GM21367 (cell line): ENCODE results near the gene LPAR6.
A peak's percentile ranks its signal among the peaks of the same experiment; 100 is the strongest.
"Not testable (repeated sequence)": the region's sequence is repeated elsewhere in the genome, so short reads cannot be mapped to it uniquely, and the experiment has no call there.

Source experiments
- ATAC-seq: cut with Tn5 transposase; IDR thresholded peaks from one replicate; pipeline ENCODE4 v1.9.1; 2021; ENCODE audit not compliant: unreplicated experiment

LPAR6 gene, protein sequence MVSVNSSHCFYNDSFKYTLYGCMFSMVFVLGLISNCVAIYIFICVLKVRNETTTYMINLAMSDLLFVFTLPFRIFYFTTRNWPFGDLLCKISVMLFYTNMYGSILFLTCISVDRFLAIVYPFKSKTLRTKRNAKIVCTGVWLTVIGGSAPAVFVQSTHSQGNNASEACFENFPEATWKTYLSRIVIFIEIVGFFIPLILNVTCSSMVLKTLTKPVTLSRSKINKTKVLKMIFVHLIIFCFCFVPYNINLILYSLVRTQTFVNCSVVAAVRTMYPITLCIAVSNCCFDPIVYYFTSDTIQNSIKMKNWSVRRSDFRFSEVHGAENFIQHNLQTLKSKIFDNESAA

DNA sequence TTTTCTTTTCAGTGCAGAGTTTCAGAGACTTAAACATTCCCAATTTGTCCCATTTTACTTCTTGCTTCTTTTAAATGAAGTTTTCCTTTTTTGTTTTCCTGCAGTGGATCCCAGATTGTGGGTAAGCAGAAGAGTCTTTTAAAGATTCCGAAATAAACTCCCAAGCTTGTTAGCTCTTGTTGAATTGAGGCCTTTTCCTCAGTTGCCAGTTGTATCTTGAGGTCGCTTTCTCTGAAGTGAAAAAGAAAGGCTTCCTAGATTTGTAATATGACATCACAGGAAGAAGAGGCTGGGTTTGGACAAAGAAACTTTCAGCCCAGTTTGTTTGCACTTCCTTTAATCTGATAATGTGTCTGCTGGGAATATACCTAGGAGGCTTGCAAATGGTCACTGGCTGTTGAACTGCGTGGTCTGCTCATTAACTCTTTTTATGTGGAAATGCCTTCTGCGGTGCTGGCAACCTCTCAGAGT, at the start of gene LPAR6:
Gene LPAR6, minus strand, starts transcription at position 233 of the 471 bp plus-strand sequence. CDS start 690 bp downstream, outside the sequence.
- no peak for ATAC-seq

DNA sequence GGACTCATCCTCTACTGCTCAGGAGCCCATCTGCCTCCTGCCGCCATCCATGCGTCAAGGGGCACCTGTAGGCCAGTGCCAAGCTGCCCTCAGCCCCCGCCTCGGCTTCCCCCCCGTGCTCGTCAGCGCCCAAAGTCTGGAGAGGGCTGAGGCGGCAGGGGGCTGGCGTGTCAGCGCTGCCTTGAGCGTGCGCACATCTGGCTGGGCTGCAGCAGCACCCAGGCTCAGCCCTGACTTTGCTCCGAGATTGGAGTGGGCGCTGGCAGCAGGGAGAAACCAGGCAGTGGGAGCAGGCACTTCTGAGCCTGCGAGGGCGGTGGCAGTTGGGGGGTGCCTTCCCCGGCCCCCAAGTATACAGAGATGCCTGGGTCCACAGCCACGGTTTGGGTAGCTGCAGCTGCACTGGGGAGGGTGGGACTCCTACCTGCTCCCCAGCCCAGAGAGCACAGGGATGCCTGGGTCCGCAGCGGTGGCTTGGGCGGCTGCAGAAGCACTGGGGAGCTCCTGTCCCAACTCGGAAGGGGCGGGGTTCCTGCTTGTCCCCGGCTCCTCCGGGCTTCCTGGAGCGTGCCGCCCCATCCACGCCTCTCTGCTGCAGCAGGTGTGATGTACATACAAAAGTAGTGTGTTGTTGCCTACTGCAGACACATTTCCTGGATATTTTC, 44.8 kb upstream of the LPAR6 start:
- ATAC-seq: no peak

DNA sequence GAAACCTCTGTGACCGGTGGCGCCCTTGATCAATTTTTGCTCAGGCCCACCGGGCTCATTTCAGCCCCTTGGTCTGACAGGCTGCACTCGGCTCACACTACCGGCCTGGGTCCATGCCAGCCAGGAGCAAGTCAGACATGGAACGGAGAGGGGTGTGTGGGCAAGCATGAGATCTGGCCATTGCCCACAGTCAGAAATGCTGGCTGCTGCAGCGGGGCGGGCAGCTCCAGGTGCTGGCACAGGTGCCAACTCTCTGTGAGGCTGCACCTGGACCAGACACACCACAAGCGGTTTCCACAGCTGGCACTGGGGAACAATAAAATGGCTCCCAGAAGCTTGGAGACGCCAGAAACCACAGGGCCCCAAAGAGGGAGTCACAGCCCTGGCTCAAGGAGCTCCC, 43.6 kb upstream of the LPAR6 start:
- ATAC-seq: no peak

DNA sequence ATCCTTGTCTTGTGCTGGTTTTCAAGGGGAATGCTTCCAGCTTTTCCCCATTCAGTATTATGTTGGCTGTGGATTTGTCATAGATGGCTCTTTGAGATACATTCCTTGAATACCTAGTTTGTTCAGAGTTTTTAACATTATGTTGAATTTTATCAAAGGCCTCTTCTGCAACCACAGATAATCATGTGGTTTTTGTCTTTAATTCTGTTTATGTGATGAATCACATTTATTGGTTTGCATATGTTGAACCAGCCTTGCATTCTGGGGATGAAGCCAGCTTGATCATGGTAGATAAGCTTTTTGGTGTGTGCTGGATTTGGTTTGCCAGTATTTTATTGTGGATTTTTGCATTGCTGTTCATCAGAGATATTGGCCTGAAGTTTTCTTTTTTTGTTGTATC, 38.3 kb upstream of the LPAR6 start:
- not testable (repeated sequence) for ATAC-seq

DNA sequence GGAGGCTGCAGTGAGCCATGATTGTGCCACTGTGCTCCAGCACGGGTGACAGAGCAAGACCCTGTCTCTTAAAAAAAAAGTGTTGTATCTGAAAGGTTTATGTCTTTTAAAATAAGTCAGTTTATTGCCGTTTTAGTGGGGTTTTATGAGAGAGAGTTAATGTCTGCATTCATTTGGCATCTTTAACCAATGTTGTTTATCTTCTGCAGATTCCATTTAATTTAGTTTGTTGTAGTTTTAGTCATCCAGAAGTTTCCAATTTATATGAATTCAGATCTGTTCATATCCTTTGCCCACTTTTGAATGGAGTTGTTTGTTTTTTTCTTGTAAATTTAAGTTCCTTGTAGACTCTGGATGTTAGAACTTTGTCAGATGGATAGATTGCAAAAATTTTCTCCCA, 36.7 kb upstream of the LPAR6 start:
- no peak for ATAC-seq

DNA sequence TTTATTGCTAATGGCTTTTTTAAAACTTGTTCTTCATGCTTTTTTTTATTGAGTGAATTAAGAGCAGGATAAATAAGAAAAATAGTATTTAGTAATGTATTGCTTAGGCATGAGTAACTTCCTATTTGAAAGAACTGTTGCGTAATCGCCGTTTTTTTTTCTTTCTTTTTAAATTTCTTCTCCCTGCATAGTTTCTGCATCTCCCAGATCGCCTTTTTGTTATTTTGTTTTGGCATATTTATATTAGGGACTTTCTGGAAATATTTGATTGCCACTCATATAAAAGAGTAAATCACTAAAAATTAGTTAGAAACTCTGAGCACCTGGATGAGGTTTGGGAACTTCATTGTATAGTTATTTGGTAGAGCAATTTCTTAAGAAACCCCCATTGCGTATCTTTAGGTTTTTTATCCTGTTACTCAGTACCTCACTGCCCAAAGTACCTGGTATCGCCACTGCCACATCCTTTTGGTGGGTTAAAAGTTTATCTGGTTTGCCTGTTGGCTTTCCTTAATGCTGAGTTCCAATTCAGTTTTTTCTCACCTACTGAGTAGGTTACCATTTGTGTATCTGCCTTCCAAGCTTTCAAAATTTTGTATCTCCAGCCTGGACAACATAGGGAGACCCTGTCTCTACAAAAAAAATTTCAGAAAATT, 36.2 kb upstream of the LPAR6 start:
- ATAC-seq: no peak

DNA sequence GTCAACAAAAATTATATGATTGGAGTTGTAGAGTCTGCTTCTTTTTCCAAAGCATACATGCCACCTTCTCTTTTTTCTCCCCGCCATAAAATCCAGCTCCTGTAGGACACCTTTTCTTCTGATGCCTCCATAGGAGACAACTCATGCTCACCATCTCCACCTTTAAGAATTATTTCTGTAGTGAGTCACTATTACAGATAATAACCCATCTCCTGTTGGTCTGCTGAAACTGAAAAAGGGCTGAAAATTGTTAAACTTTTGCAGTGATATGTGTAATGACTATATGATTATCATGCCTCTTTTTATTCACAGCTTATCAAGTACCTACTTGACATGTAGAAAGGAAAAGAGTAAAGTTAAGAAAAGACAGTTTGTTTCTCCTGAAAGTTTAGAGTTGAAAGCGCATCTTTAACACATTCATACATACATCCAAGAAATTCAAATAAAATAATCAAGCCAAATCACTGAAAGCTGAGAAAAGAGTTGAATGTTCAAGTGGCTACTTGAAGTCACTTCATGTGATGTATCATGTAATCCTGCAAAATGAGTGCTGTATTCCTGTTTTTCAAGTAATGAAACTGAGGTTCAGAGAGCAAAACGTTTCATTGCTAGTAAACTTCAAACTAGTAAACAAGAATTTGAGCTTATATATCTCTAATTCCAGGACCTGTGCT, 35.5 kb upstream of the LPAR6 start:
- ATAC-seq: no peak

DNA sequence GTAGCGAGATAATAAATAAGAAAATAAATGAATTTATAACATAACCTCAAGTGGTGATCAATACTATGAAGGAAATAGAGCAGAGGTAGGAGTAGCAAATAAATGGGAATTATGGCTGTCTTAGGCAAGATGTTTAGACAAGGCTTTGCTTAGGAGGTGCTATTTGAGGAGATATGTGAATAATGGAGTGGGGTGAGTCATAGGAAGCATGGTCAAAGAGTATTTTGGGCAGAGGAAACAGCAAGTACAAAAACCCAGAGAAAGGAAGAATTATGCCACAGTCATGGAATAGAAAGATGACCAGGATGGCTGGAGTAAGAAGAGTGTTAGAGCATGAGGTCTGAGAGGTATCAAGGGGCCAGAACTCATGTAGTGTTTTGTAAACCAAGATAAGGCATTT, 33.6 kb upstream of the LPAR6 start:
- no peak for ATAC-seq

DNA sequence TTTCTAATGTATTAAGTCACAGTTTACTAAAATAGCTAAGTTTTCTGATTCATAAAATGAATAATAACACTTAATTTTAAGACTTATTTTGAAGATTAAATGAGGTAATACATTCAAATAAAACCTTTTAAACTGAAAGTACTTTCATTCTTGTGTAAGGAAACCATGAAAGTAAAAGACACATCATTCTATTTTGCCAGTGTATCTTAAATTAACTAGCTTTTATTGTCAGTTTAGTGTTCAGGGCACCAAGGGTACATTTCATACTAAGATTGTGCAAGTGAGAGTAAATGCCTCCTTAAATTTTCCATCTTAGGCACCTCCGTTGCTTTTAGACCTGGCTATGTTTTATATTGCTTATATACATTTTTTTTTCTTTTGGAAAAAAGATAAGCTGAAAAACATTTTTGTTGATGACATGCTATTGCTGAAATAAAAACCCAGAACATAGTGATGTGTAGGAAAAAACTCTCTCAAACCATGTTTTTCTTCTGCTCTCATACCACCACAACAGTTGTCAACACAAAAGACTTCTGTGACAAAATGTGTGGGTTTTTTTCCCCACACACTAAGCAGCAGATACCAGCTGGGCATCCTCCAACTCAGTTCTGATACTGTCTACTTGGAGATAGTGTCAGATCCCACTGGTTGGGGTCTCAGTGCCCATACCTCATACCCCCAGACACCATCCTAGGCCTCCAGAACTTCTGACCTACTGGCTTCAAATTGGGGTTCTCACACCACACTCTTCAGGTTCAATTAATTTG, 30.7 kb upstream of the LPAR6 start:
- no peak for ATAC-seq

DNA sequence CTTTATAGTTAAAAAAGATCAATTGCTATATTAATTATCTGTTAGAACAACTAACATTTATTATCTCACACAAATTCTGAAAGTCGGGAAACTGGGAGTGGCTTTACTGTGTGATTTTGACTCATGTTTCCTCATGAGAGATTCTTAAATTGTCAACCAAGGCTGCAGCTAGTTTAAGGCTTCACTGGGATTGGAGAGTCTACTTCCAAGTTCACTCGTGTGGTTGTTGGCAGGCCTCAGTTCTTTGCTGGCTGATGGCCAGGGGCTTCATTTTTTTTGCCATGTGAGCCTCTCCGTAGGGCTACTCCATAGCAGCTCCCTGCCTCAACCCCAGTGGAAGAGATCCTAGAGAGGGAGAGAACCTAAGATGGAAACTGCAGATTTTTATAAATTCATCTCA, 24.5 kb upstream of the LPAR6 start:
- ATAC-seq: no peak

DNA sequence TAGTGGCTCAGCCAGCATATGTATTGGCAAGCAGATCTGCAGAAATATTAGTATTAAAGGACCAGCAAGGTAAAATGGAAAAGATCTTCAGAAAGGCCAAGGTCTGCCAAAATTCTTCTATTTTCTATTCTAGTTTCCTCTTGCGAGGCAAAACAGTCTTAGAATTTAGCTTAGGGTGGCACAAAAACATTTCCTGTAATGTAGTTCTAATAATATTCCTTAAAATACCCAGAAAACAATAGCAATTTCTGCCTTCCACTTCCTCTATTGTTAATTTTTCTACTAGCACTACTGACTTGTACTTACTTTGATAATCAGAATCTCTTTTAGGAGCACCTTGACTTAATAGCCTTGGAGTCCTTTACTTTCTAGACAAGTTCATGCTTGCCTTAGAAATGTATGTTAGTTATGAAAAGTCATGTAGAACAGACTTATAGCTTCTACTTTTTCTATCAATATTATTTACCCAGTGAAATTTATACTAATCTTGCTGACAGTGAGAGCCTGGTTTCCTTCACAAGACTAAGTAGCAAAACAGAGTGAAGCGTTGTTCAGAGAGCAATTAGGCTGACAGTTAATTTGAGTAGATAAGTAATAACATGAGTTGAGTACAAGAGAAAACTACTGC, 23.9 kb upstream of the LPAR6 start:
- no peak for ATAC-seq

DNA sequence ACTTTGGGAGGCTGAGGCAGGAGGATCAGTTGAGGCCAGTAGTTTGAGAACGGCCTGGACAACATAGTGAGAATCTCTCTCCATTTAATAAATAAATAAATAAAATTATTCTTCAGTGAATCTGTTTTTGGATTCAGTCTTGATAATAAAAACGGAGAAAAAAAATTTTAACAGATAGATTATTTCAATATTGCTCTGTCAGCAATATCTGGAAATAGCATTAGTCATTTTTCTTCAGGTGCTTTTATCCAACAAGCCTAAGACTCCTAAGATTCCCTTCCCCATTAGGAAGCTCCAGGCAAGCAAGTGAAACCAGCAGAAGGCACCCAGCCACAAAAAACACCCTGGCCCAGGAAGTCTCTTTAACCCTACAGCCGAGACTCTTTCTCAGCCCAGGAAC, 21.3 kb upstream of the LPAR6 start:
- no peak for ATAC-seq

DNA sequence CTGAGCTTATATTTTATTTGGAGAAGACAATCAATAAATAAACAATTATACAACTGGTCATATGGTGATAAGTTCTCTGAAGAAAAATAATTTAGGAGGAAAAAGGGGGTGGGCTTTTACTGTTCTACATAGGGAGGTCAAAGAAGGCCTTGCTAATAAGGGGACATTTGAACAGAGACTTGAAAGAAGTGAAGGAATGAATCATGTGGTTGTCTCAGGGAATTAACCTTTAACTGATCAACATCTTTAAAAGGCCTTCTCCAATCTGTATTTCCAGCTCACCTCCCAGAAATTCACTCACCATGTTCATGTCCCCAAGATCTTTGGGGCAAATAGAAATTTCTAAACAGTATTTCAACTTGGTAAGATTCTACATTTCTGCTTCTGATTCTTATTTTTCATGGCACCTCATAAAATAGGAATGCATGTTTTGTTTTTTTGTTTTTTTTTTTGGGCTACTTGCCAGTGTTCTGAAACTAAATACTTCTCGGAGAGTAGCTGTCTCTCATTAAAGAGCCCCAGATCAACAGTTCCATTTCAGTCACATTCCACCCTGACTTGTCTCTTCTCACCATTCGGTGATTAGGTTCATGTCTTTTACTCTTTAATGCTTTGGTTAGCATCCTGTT, 19.2 kb upstream of the LPAR6 start:
- ATAC-seq: no peak

DNA sequence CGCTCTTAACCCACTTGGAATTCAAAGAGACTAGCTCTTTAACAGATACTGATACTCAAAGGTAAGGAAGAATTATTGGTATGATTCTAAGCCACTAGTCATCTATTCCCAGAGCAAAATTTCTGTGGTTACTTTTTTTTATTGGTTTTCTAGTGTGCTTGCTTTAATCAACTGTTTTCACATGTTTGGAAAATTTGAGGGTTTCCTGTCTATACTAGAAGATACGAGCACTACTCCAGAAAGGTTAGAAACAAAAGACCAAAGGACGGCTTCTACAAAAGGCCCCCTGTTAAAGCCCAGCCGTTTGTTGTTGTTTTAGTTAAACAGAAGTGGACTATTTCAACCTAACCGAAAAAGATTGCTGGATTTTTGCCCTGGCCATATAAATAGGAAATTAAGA, 18.5 kb upstream of the LPAR6 start:
- ATAC-seq: no peak

DNA sequence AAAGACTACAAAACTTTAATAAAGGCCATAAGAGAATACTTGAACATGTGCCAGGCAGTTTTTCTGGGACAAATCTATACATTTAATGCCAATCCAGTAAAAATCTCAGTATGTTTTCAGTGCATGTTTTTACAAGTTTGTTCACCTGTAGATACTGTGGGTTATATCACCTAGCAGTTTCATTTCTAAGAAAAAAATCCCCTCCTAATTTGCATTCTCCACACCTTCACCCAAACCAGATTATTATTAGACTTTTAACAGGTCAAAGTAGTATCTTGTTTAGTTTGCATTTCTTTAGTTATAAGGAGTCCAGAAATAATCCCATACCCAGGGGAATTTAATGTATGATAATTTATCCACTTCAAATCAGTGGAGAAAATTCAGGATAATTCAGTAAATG, 17.0 kb upstream of the LPAR6 start:
- ATAC-seq: peak; percentile 73

DNA sequence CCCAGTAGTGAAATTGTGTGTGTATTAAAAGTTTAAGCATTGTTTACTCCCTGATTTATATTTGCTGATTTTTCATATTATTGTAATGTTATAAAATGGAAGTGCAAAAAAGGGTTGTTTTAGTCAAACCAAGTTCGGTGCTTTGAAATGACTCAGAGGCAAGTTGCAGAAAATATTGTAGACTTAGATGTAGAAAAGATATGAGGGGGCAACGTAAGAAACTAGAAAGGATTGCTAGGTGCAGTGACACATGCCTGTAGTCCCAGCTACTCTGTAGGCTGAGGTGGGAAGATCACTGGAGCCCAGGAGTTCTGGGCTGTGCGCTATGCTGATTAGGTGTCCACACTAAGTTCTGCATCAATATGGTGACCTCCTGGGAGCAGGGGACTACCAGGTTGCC, 16.1 kb upstream of the LPAR6 start:
- no peak for ATAC-seq

DNA sequence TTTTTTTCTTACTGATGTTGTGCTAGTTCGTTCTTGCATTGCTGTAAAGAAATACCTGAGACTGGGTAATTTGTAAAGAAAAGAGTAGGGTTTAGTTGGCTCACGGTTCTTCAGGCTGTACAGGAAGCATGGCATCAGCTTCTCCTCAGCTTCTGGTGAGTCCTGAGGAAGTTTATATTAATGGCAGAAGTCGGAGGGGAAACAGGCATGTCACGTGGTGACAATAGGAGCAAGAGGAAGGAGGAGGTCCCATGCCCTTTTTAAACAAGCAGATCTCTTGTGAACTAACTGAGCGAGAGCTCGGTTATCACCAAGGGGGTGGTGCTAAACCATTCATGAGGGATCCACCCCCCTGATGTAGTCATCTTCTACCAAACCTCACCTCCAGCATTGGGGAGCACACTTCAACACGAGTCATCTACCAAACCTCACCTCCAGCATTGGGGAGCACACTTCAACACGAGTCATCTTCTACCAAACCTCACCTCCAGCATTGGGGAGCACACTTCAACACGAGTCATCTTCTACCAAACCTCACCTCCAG, 13.9 kb upstream of the LPAR6 start:
- ATAC-seq: not testable (repeated sequence)

DNA sequence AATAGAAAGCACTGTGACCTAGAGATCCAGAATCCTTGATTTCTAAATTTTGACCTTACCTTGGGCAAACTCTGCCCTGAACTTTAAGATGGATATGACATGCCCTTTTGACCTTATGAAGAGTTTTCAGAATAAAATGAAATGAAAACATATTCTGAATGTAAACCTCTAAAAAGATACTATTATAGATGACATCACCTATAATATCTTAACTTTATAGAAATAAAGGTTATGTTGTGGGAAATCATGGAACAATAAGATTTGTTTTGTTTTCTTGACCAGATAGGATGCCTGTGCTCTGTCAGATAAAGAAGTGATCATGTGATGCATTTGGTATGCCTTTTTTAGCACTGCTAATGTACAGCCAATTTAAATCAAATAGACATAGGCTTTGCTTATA, 13.1 kb upstream of the LPAR6 start:
- ATAC-seq: no peak

DNA sequence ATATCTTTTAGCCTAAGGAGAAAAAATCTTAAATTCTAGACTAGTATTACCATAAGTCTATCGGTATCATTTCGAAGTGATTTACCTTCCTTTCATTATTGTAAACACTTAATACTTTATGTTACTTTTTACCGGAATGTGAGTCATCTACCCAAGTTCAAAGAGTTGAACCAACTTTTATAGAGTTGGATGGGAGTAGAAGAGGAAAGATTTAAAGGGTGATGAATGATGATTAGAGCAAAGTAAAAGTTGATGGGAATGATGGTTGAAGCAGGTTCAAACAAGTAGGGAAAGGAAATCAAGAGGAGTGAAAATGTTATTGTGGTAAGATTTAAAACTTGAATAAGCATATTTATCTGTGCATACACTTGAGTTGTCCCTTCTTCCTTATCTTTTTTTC, 11.3 kb upstream of the LPAR6 start:
- ATAC-seq: no peak

DNA sequence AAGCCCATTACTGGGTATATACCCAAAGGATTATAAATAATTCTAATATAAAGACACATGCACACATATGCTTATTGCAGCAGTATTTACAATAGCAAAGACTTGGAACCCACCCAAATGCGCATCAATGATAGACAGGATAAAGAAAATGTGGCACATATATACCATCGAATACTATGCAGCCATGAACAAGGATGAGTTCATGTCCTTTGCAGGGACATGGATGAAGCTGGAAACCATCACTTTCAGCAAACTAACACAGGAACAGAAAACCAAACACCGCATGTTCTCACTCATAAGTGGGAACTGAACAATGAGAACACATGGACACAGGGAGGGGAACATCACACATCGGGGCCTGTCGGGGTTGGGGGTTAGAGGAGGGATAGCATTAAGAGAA, 9.1 kb upstream of the LPAR6 start:
- ATAC-seq: not testable (repeated sequence)
